Measurements from ENCODE around the gene PSMD9. TPM values are rescaled to one million over a fixed set of nuclear protein-coding genes. Genes with fewer than 3 reads are reported as not detected.
"Not testable (repeated sequence)": the region's sequence is repeated elsewhere in the genome, so short reads cannot be mapped to it uniquely, and the experiment has no call there.

Gene PSMD9
- total and polyA plus RNA-seq, 4 donors: 37.2 to 81.8 (median 40.9) TPM

DNA sequence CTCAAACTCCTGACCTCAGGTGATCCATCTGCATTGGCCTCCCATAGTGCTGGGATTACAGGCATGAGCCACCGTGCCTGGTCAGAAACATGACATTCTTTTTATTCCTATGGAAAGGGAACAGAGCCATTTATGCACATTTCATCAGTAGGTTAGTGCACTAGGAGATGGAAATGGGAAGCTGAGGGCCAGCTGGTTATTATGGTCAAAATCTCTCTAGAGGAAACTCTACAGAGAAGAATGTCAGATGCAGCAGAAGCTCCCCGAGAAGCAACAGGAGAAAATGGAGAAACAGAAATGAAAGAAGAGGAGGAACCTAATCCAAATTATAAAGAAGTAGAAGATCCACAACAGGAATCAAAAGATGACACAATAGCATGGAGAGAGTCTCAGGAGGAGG, 32.5 kb downstream of the PSMD9 start:
- intact Hi-C loops (cut with DNase I): no loop called here
- DNase-seq: no peak

DNA sequence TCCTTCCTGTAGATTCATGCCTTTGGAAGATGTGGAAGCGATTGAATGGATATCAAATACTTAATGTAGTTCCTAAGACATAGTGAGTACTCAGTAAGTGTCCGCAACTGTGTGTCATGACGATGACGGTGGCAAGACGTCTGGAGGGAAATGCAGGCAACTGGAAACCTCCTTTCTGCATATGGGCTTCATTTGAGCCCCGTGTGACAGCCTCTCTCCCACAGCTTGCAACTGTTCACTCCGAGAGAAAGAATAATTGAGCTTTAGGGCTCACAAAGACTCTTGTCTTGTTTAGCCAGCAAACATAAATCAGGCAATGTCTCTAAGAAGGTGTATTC, 36.7 kb downstream of the PSMD9 start:
- Histone ChIP-seq H3K9me3 (ENCODE audit: control insufficient read depth, low read length) (no peaks in the 10 kb centered on the region), H3K36me3 (ENCODE audit: control insufficient read depth in 1 of 2, insufficient read depth in 2 of 2, low read length in 1 of 2) (no peaks in the 10 kb centered on the region), H3K4me3 (ENCODE audit: low read length in 2 of 2) (no peak overlapping the region), H3K27ac (ENCODE audit: low read depth in 1 of 2, low read length in 2 of 2) (no peak overlapping the region), H3K27me3 (ENCODE audit: control insufficient read depth in 1 of 2, insufficient read depth in 2 of 2, low read length in 1 of 2) (no peaks in the 10 kb centered on the region), H3K4me1 (ENCODE audit: control insufficient read depth in 1 of 2, insufficient read depth in 2 of 2, low read length in 2 of 2) (peaks cover 2 to 3% of the 10 kb centered on the region in 2 donors)
- DNase-seq: no peak
- 42 to 63% methylated on average over 7 of the region's 7 CpGs for WGBS, 2 donors
- no peak for ATAC-seq (ENCODE audit: low FRiP score)
- intact Hi-C loops (cut with DNase I): no loop called here

More for the DNA sequence above, 32.5 kb downstream of the PSMD9 start:
- H3K27ac ChIP-seq (ENCODE audit: low read depth in 1 of 2, low read length in 2 of 2): no peak overlapping the region
- peaks cover 0 to 3% of the 10 kb centered on the region in 2 donors for H3K36me3 ChIP-seq (ENCODE audit: control insufficient read depth in 1 of 2, insufficient read depth in 2 of 2, low read length in 1 of 2)
- WGBS, 2 donors: 85 to 90% methylated on average over 2 of the region's 2 CpGs
- peaks cover 3 to 5% of the 10 kb centered on the region in 2 donors for H3K4me1 ChIP-seq (ENCODE audit: control insufficient read depth in 1 of 2, insufficient read depth in 2 of 2, low read length in 2 of 2)
- no peaks in the 10 kb centered on the region for H3K9me3 ChIP-seq (ENCODE audit: control insufficient read depth, low read length)
- no peaks in the 10 kb centered on the region for H3K27me3 ChIP-seq (ENCODE audit: control insufficient read depth in 1 of 2, insufficient read depth in 2 of 2, low read length in 1 of 2)
- H3K4me3 ChIP-seq (ENCODE audit: low read length in 2 of 2): no peak overlapping the region
- no peak for ATAC-seq (ENCODE audit: low FRiP score)

DNA sequence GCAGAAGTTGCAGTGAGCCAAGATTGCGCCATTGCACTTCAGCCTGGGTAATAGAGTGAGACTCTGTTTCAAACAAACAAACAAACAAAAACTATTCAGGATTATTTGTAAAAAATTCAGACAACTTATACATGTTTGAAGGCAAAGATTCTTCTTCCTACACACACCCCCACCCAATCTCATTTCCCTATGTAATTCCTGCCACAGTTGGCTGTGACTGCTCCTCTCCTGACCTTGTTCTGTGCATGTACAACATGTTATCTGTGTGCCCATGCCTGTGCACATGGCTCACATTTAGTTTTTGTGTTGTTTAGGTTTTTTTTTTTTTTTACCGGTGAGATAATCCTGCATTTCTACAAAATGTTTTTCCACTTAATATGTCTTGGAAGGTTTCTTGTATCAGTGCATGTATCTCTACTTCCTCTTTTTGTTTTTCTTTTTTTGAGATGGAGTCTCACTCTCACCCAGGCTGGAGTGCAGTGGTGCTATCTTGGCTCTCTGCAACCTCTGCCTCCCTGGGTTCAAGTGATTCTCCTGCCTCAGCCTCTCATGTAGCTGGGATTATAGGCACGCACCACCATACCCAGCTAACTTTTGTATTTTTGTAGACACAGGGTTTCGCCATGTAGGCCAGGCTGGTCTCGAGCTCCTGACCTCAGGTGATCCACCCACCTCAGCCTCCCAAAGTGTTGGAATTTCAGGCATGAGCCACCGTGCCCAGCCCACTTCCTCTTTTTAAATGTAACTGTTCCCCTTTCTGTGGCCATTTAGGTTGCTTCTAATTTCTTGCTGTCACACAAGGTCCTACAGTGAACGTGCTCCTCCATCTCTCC, 38.5 kb downstream of the PSMD9 start:
- ATAC-seq (ENCODE audit: low FRiP score) (no peak), DNase-seq (no peak)
- 77 to 81% methylated on average over 7 of the region's 7 CpGs for WGBS, 2 donors
- no peak overlapping the region for H3K4me3 ChIP-seq (ENCODE audit: low read length in 2 of 2)
- no peak overlapping the region for H3K27ac ChIP-seq (ENCODE audit: low read depth in 1 of 2, low read length in 2 of 2)
- no peaks in the 10 kb centered on the region for H3K9me3 ChIP-seq (ENCODE audit: control insufficient read depth, low read length)
- H3K27me3 ChIP-seq (ENCODE audit: control insufficient read depth in 1 of 2, insufficient read depth in 2 of 2, low read length in 1 of 2): no peaks in the 10 kb centered on the region
- intact Hi-C loops (cut with DNase I): no loop called here
- H3K36me3 ChIP-seq (ENCODE audit: control insufficient read depth in 1 of 2, insufficient read depth in 2 of 2, low read length in 1 of 2): no peaks in the 10 kb centered on the region
- H3K4me1 ChIP-seq (ENCODE audit: control insufficient read depth in 1 of 2, insufficient read depth in 2 of 2, low read length in 2 of 2): peaks cover 2 to 3% of the 10 kb centered on the region in 2 donors

DNA sequence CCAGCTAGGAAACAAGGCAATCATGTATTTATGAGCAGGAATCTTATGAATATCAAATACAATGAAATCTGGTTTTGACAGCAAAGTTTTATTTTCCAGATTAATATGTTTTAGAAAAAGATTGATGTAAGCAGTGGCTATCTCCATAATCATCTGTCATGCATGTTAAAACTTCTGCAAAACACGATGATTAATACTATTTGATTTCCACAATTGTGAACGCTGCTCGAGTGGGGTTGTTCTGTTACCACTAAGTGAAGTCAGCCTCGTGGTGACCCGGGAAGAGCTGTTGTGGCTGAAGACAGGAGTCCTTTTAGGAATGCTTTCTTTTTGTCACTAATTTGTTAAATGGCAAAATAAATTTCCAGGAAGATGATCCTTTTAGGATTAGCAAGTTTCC, 39.2 kb downstream of the PSMD9 start:
- intact Hi-C loops (cut with DNase I): no loop called here
- Histone ChIP-seq H3K4me1 (ENCODE audit: control insufficient read depth in 1 of 2, insufficient read depth in 2 of 2, low read length in 2 of 2) (peaks cover 2 to 3% of the 10 kb centered on the region in 2 donors), H3K9me3 (ENCODE audit: control insufficient read depth, low read length) (no peaks in the 10 kb centered on the region), H3K36me3 (ENCODE audit: control insufficient read depth in 1 of 2, insufficient read depth in 2 of 2, low read length in 1 of 2) (peaks cover 0 to 3% of the 10 kb centered on the region in 2 donors), H3K27me3 (ENCODE audit: control insufficient read depth in 1 of 2, insufficient read depth in 2 of 2, low read length in 1 of 2) (no peaks in the 10 kb centered on the region), H3K4me3 (ENCODE audit: low read length in 2 of 2) (no peak overlapping the region), H3K27ac (ENCODE audit: low read depth in 1 of 2, low read length in 2 of 2) (no peak overlapping the region)
- 57 to 64% methylated on average over 5 of the region's 5 CpGs for WGBS, 2 donors
- DNase-seq: no peak
- ATAC-seq (ENCODE audit: low FRiP score): no peak

DNA sequence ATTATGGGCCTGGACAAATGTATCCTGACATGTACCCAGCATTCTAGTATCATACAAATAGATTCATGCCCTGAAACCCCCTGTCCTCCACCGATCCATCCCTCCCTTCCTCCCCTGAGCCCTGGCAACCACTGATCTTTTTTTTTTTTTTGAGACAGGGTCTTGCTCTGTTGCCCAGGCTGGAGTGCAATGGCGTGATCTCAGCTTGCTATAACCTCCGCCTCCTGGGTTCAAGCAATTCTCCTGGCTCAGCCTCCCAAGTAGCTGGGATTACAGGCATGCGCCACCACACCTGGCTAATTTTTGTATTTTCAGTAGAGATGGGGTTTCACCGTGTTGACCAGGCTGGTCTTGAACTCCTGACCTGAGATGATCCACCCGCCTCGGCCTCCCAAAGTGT, 41.0 kb downstream of the PSMD9 start:
- intact Hi-C loops (cut with DNase I); ATAC-seq (ENCODE audit: low FRiP score); H3K27me3 ChIP-seq (ENCODE audit: control insufficient read depth in 1 of 2, insufficient read depth in 2 of 2, low read length in 1 of 2); DNase-seq; H3K27ac ChIP-seq (ENCODE audit: low read depth in 1 of 2, low read length in 2 of 2); H3K4me3 ChIP-seq (ENCODE audit: low read length in 2 of 2); H3K36me3 ChIP-seq (ENCODE audit: control insufficient read depth in 1 of 2, insufficient read depth in 2 of 2, low read length in 1 of 2); H3K4me1 ChIP-seq (ENCODE audit: control insufficient read depth in 1 of 2, insufficient read depth in 2 of 2, low read length in 2 of 2); H3K9me3 ChIP-seq (ENCODE audit: control insufficient read depth, low read length): not testable (repeated sequence)
- 98% methylated on average over 7 of the region's 7 CpGs for WGBS, 2 donors

DNA sequence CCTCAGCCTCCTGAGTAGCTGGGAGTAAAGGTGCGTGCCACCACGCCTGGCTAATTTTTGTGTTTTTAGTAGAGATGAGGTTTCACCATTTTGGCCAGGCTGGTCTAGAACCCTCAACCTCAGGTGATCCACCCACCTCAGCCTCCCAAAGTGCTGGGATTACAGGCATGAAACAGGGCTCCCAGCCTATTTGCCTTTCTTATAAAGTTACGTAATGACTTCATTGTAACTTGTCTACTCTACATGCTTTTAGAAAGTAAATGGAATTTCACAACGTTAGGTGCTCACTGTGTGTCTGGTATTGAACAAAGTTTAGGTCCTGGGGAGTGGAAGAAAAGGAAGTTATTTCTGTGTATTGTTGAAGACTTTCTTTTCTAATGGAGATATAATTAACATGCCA, 42.3 kb downstream of the PSMD9 start:
- H3K36me3 ChIP-seq (ENCODE audit: control insufficient read depth in 1 of 2, insufficient read depth in 2 of 2, low read length in 1 of 2): peaks cover 0 to 3% of the 10 kb centered on the region in 2 donors
- intact Hi-C loops (cut with DNase I): no loop called here
- no peaks in the 10 kb centered on the region for H3K27me3 ChIP-seq (ENCODE audit: control insufficient read depth in 1 of 2, insufficient read depth in 2 of 2, low read length in 1 of 2)
- H3K4me3 ChIP-seq (ENCODE audit: low read length in 2 of 2): no peak overlapping the region
- H3K4me1 ChIP-seq (ENCODE audit: control insufficient read depth in 1 of 2, insufficient read depth in 2 of 2, low read length in 2 of 2): no peaks in the 10 kb centered on the region
- H3K9me3 ChIP-seq (ENCODE audit: control insufficient read depth, low read length): no peaks in the 10 kb centered on the region
- no peak overlapping the region for H3K27ac ChIP-seq (ENCODE audit: low read depth in 1 of 2, low read length in 2 of 2)
- 89 to 91% methylated on average over 4 of the region's 4 CpGs for WGBS, 2 donors
- DNase-seq (no peak), ATAC-seq (ENCODE audit: low FRiP score) (no peak)

DNA sequence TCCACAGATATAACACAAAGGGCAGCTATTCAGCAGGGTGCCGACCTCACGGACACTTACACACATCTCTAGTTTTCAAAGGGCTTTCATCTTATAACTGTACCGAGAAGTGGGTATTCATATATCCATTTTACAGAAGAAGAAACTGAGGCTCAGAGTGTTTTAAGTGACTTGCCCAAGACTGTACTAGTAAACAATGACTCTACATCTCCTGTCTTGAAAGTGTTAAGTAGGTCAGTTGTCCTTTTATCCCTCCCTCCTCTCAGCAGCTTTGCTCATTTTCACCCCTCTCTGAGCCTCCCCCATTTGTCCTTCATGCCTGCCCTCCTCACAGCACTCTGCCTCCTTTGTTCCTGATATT, 43.6 kb downstream of the PSMD9 start:
- Histone ChIP-seq H3K27me3 (ENCODE audit: control insufficient read depth in 1 of 2, insufficient read depth in 2 of 2, low read length in 1 of 2) (no peaks in the 10 kb centered on the region), H3K4me3 (ENCODE audit: low read length in 2 of 2) (no peak overlapping the region), H3K4me1 (ENCODE audit: control insufficient read depth in 1 of 2, insufficient read depth in 2 of 2, low read length in 2 of 2) (no peaks in the 10 kb centered on the region), H3K9me3 (ENCODE audit: control insufficient read depth, low read length) (no peaks in the 10 kb centered on the region), H3K36me3 (ENCODE audit: control insufficient read depth in 1 of 2, insufficient read depth in 2 of 2, low read length in 1 of 2) (peaks cover 0 to 3% of the 10 kb centered on the region in 2 donors), H3K27ac (ENCODE audit: low read depth in 1 of 2, low read length in 2 of 2) (no peak overlapping the region)
- DNase-seq (no peak), ATAC-seq (ENCODE audit: low FRiP score) (no peak)
- WGBS, 2 donors: 97 to 98% methylated on average over 3 of the region's 3 CpGs
- intact Hi-C loops (cut with DNase I): no loop called here

DNA sequence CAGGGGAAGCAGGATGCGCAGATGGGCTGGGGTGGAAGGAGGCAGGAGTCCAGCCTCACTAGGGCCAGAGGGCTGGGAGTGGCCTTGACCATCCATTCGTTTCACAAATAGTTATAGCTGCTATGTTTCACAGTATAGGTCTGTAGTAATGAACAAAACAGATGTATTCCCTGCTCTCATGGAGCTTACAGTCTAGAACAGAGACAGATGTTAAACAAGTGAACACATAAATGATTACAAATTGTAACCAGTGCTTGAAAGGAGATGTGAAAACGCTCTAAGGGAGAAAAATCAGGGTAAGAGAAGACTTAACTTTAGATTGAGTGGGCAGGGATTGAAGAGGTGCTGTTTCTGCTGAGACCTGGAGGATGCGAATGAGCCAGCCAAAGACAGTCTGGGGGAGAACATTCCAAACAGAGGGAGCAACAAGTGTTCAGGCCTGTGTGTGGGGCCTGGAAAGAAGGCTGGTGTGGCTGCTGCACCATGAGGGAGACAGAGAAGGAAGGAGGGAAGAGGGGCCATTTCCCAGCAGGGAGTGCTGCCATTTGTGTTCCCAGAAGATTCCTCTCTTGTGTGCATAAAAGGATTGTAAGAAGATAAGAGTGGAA, 44.4 kb downstream of the PSMD9 start:
- 94% methylated on average over 4 of the region's 4 CpGs for WGBS, 2 donors

More for the DNA sequence above, 44.4 kb downstream of the PSMD9 start:
- intact Hi-C loops (cut with DNase I): no loop called here
- ATAC-seq (ENCODE audit: low FRiP score): no peak
- no peak overlapping the region for H3K4me3 ChIP-seq (ENCODE audit: low read length in 2 of 2)
- H3K9me3 ChIP-seq (ENCODE audit: control insufficient read depth, low read length): no peaks in the 10 kb centered on the region
- H3K36me3 ChIP-seq (ENCODE audit: control insufficient read depth in 1 of 2, insufficient read depth in 2 of 2, low read length in 1 of 2): peaks cover 0 to 3% of the 10 kb centered on the region in 2 donors
- DNase-seq: no peak
- no peaks in the 10 kb centered on the region for H3K27me3 ChIP-seq (ENCODE audit: control insufficient read depth in 1 of 2, insufficient read depth in 2 of 2, low read length in 1 of 2)
- no peak overlapping the region for H3K27ac ChIP-seq (ENCODE audit: low read depth in 1 of 2, low read length in 2 of 2)
- no peaks in the 10 kb centered on the region for H3K4me1 ChIP-seq (ENCODE audit: control insufficient read depth in 1 of 2, insufficient read depth in 2 of 2, low read length in 2 of 2)

All from aorta (tissue), 5 donors.